ENCODE measurements around the gene COL4A4. TPM values are rescaled to one million over a fixed set of nuclear protein-coding genes. Genes with fewer than 3 reads are reported as not detected.
"Not testable (repeated sequence)": the region's sequence is repeated elsewhere in the genome, so short reads cannot be mapped to it uniquely, and the experiment has no call there.

The COL4A4 gene
- total and polyA plus RNA-seq, 5 donors from 2014 or later: 0.02 to 0.13 (median 0.06) TPM; not detected in 2

DNA sequence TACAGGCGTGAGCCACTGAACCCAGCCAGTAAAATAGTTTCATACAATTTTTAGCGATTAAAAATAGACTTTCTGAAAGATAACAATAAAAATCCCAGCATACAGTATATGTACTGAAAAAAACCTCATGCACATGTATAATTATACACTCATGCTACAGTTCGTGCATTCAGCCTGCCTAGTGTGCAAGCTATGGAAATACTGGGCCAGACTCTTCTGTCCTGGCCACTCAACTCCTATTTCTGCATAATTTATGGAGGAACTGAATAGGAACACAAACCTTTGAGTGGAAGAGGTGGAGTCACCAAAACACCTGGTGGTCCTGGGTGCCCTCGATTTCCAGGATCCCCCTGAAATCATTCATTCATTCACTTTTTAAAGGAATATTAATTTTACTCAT lies 64.7 kb downstream of the COL4A4 start:
- H3K9me3 ChIP-seq (ENCODE audit: control insufficient read depth in 2 of 2, low read length in 2 of 2): no peaks in the 10 kb centered on the region
- Mint-ChIP-seq H3K27me3 (peaks cover 4% of the 10 kb centered on the region), H3K4me3 (no peak overlapping the region), H3K27ac (no peak overlapping the region), H3K36me3 (no peaks in the 10 kb centered on the region), H3K9me3 (peaks cover 0 to 2% (median 0%) of the 10 kb centered on the region in 7 donors), H3K4me1 (no peaks in the 10 kb centered on the region)
- no peak overlapping the region for H3K27ac ChIP-seq (ENCODE audit: insufficient read depth, low read length, poor library complexity, severe bottlenecking)
- H3K4me1 ChIP-seq (ENCODE audit: control insufficient read depth, insufficient read depth, low read length, poor library complexity, severe bottlenecking): no peaks in the 10 kb centered on the region
- no peaks in the 10 kb centered on the region for H3K27me3 ChIP-seq (ENCODE audit: control insufficient read depth, insufficient read depth, low read length)
- ATAC-seq (ENCODE audit: low read depth in 2 of 2): no peak
- no peak for DNase-seq
- no peak overlapping the region for H3K4me3 ChIP-seq (ENCODE audit: low read depth, low read length)
- no peaks in the 10 kb centered on the region for H3K36me3 ChIP-seq (ENCODE audit: control insufficient read depth, insufficient read depth, low read length)

DNA sequence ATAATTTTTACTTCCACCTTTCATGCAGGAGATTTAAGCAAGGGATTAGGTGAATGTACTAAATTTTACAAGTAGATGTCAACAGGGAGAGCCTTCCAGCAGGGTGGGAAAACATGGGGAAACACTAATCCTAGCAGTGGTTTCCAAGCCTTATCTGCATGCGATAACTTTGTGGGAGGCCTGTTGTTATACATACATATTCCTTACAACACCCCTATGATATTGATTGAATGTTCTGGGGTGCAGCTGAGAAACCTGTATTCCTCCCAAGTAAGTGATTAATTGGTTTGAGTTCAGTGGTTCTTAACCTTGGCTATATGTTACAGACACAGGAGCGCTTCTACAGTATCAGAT lies 65.9 kb downstream of the COL4A4 start:
- Histone ChIP-seq H3K27me3 (ENCODE audit: control insufficient read depth, insufficient read depth, low read length) (no peaks in the 10 kb centered on the region), H3K4me3 (ENCODE audit: low read depth, low read length) (no peak overlapping the region), H3K9me3 (ENCODE audit: control insufficient read depth in 2 of 2, low read length in 2 of 2) (no peaks in the 10 kb centered on the region), H3K27ac (ENCODE audit: insufficient read depth, low read length, poor library complexity, severe bottlenecking) (no peak overlapping the region), H3K36me3 (ENCODE audit: control insufficient read depth, insufficient read depth, low read length) (no peaks in the 10 kb centered on the region), H3K4me1 (ENCODE audit: control insufficient read depth, insufficient read depth, low read length, poor library complexity, severe bottlenecking) (no peaks in the 10 kb centered on the region)
- ATAC-seq (ENCODE audit: low read depth in 2 of 2): no peak
- no peak overlapping the region for H3K4me3 Mint-ChIP-seq
- H3K27me3 Mint-ChIP-seq: peaks cover 9% of the 10 kb centered on the region
- no peaks in the 10 kb centered on the region for H3K36me3 Mint-ChIP-seq
- H3K9me3 Mint-ChIP-seq: peaks cover 0 to 2% (median 0%) of the 10 kb centered on the region in 7 donors
- no peak for DNase-seq
- H3K27ac Mint-ChIP-seq: no peak overlapping the region
- H3K4me1 Mint-ChIP-seq: no peaks in the 10 kb centered on the region

DNA sequence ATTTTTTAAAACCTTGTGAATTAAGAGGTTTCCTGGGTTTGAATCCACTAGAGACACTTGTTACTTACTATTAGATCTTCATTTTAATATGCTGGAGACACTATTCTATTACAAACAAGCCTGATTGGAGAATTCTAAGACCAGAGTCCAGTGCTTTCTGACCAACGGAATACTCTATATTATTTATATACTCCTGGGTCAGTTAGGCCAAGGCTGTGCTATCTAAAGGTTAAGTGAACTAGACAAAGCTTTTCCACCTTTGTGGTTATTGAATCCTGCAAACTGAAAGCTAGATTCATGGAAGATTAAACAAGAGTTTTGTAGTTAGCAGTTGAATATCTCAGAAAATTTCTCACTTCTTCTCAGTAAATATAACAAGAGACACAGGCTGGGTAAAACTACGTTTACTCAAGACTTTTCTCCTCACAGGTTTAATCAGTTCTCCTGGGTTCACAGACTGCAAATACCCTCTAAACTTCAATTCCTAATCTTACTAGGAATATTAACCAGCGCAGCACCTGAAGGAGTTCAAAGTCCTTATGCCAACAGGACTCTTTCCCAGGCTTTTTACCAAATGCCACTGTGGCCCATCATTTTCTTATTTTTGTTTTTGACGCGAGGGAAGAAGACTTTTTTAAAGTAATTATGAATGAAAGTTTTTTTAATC lies 66.4 kb downstream of the COL4A4 start:
- H3K9me3 ChIP-seq (ENCODE audit: control insufficient read depth in 2 of 2, low read length in 2 of 2): no peaks in the 10 kb centered on the region
- no peak for ATAC-seq (ENCODE audit: low read depth in 2 of 2)
- H3K4me1 Mint-ChIP-seq: no peaks in the 10 kb centered on the region
- H3K36me3 ChIP-seq (ENCODE audit: control insufficient read depth, insufficient read depth, low read length): no peaks in the 10 kb centered on the region
- DNase-seq: no peak
- H3K27ac ChIP-seq (ENCODE audit: insufficient read depth, low read length, poor library complexity, severe bottlenecking): no peak overlapping the region
- peaks cover 10% of the 10 kb centered on the region for H3K27me3 Mint-ChIP-seq
- H3K4me1 ChIP-seq (ENCODE audit: control insufficient read depth, insufficient read depth, low read length, poor library complexity, severe bottlenecking): no peaks in the 10 kb centered on the region
- H3K4me3 Mint-ChIP-seq: no peak overlapping the region
- H3K4me3 ChIP-seq (ENCODE audit: low read depth, low read length): no peak overlapping the region
- H3K27ac Mint-ChIP-seq: no peak overlapping the region
- no peaks in the 10 kb centered on the region for H3K27me3 ChIP-seq (ENCODE audit: control insufficient read depth, insufficient read depth, low read length)
- peaks cover 0 to 2% (median 0%) of the 10 kb centered on the region in 7 donors for H3K9me3 Mint-ChIP-seq
- H3K36me3 Mint-ChIP-seq: no peaks in the 10 kb centered on the region

DNA sequence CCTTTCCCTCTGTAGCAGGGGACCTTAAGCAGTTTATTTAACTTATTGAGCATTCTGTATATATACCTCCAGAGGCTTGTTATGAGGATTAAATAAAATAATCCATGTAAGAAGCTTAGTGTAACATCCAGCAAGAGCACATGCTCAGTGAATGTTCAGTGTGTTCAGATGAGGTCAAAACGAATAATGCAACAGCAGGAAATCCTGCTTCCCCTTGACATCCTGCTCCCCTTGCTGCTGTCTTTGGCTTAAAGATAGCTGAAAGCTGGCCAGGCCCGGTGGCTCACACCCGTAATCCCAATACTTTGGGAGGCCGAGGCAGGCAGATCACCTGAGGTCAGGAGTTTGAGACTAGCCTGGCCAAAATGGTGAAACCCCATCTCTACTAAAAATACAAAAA lies 68.7 kb downstream of the COL4A4 start:
- Histone ChIP-seq H3K9me3 (ENCODE audit: control insufficient read depth in 2 of 2, low read length in 2 of 2) (no peaks in the 10 kb centered on the region), H3K27ac (ENCODE audit: insufficient read depth, low read length, poor library complexity, severe bottlenecking) (no peak overlapping the region), H3K4me1 (ENCODE audit: control insufficient read depth, insufficient read depth, low read length, poor library complexity, severe bottlenecking) (no peaks in the 10 kb centered on the region), H3K27me3 (ENCODE audit: control insufficient read depth, insufficient read depth, low read length) (no peaks in the 10 kb centered on the region), H3K36me3 (ENCODE audit: control insufficient read depth, insufficient read depth, low read length) (no peaks in the 10 kb centered on the region), H3K4me3 (ENCODE audit: low read depth, low read length) (no peak overlapping the region)
- no peaks in the 10 kb centered on the region for H3K36me3 Mint-ChIP-seq
- H3K4me1 Mint-ChIP-seq: no peaks in the 10 kb centered on the region
- no peak for ATAC-seq (ENCODE audit: low read depth in 2 of 2)
- H3K27ac Mint-ChIP-seq: no peak overlapping the region
- H3K9me3 Mint-ChIP-seq: peaks cover 0 to 2% (median 0%) of the 10 kb centered on the region in 7 donors
- peaks cover 16% of the 10 kb centered on the region for H3K27me3 Mint-ChIP-seq
- no peak overlapping the region for H3K4me3 Mint-ChIP-seq
- DNase-seq: no peak

GRCh38 chr2:227082286-227082685 lies 81.7 kb downstream of the COL4A4 start:
- H3K9me3 ChIP-seq (ENCODE audit: control insufficient read depth in 2 of 2, low read length in 2 of 2): no peaks in the 10 kb centered on the region
- no peaks in the 10 kb centered on the region for H3K4me1 ChIP-seq (ENCODE audit: control insufficient read depth, insufficient read depth, low read length, poor library complexity, severe bottlenecking)
- H3K4me3 ChIP-seq (ENCODE audit: low read depth, low read length): no peak overlapping the region
- Mint-ChIP-seq H3K27me3 (peaks cover 5% of the 10 kb centered on the region), H3K4me1 (no peaks in the 10 kb centered on the region), H3K9me3 (peaks cover 0 to 3% (median 0%) of the 10 kb centered on the region in 7 donors), H3K4me3 (no peak overlapping the region), H3K27ac (no peak overlapping the region), H3K36me3 (no peaks in the 10 kb centered on the region)
- H3K36me3 ChIP-seq (ENCODE audit: control insufficient read depth, insufficient read depth, low read length): no peaks in the 10 kb centered on the region
- DNase-seq (no peak), ATAC-seq (ENCODE audit: low read depth in 2 of 2) (no peak)
- H3K27ac ChIP-seq (ENCODE audit: insufficient read depth, low read length, poor library complexity, severe bottlenecking): no peak overlapping the region
- H3K27me3 ChIP-seq (ENCODE audit: control insufficient read depth, insufficient read depth, low read length): no peaks in the 10 kb centered on the region

DNA sequence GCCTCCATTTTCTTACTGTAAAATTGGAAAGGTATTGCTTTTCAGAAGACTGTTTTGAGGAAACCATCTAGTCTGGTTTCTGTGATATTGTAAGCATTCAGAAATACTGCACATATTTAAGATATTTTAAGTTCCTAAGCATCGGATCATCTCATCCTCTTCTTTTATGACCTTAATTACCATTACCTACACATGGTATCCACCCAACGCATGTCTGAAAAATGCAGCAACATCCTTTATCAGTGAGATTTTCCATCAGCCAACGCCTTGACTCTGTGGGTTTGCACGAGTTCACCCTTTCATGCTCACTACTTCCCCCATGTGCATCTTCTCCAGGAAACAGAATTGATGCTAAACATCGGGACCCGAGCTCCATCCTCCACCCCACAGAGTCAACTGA lies 84.3 kb downstream of the COL4A4 start:
- Mint-ChIP-seq H3K4me3 (no peak overlapping the region), H3K9me3 (peaks cover 0 to 5% (median 0%) of the 10 kb centered on the region in 7 donors), H3K27ac (no peak overlapping the region), H3K27me3 (peaks cover 5% of the 10 kb centered on the region), H3K4me1 (no peaks in the 10 kb centered on the region), H3K36me3 (no peaks in the 10 kb centered on the region)
- DNase-seq: no peak
- H3K27me3 ChIP-seq (ENCODE audit: control insufficient read depth, insufficient read depth, low read length): no peaks in the 10 kb centered on the region
- H3K27ac ChIP-seq (ENCODE audit: insufficient read depth, low read length, poor library complexity, severe bottlenecking): no peak overlapping the region
- H3K36me3 ChIP-seq (ENCODE audit: control insufficient read depth, insufficient read depth, low read length): no peaks in the 10 kb centered on the region
- no peaks in the 10 kb centered on the region for H3K9me3 ChIP-seq (ENCODE audit: control insufficient read depth in 2 of 2, low read length in 2 of 2)
- no peak for ATAC-seq (ENCODE audit: low read depth in 2 of 2)
- no peaks in the 10 kb centered on the region for H3K4me1 ChIP-seq (ENCODE audit: control insufficient read depth, insufficient read depth, low read length, poor library complexity, severe bottlenecking)
- no peak overlapping the region for H3K4me3 ChIP-seq (ENCODE audit: low read depth, low read length)

- H3K27ac ChIP-seq (ENCODE audit: insufficient read depth, low read length, poor library complexity, severe bottlenecking); H3K4me3 Mint-ChIP-seq; H3K36me3 Mint-ChIP-seq; DNase-seq; H3K9me3 ChIP-seq (ENCODE audit: control insufficient read depth in 2 of 2, low read length in 2 of 2); H3K27ac Mint-ChIP-seq; H3K27me3 Mint-ChIP-seq; ATAC-seq (ENCODE audit: low read depth in 2 of 2); H3K27me3 ChIP-seq (ENCODE audit: control insufficient read depth, insufficient read depth, low read length); H3K4me3 ChIP-seq (ENCODE audit: low read depth, low read length); H3K36me3 ChIP-seq (ENCODE audit: control insufficient read depth, insufficient read depth, low read length); H3K4me1 Mint-ChIP-seq; H3K9me3 Mint-ChIP-seq; H3K4me1 ChIP-seq (ENCODE audit: control insufficient read depth, insufficient read depth, low read length, poor library complexity, severe bottlenecking): not testable (repeated sequence)
Observed at GRCh38 chr2:227065065-227065464, 98.9 kb downstream of the COL4A4 start.

- H3K27ac Mint-ChIP-seq: no peak overlapping the region
- H3K4me1 Mint-ChIP-seq: no peaks in the 10 kb centered on the region
Observed at GRCh38 chr2:227058888-227059399, 105.1 kb downstream of the COL4A4 start.

More at GRCh38 chr2:227058888-227059399, 105.1 kb downstream of the COL4A4 start:
- Histone ChIP-seq H3K27me3 (ENCODE audit: control insufficient read depth, insufficient read depth, low read length) (no peaks in the 10 kb centered on the region), H3K9me3 (ENCODE audit: control insufficient read depth in 2 of 2, low read length in 2 of 2) (no peaks in the 10 kb centered on the region), H3K36me3 (ENCODE audit: control insufficient read depth, insufficient read depth, low read length) (no peaks in the 10 kb centered on the region), H3K4me1 (ENCODE audit: control insufficient read depth, insufficient read depth, low read length, poor library complexity, severe bottlenecking) (no peaks in the 10 kb centered on the region), H3K4me3 (ENCODE audit: low read depth, low read length) (no peak overlapping the region), H3K27ac (ENCODE audit: insufficient read depth, low read length, poor library complexity, severe bottlenecking) (no peak overlapping the region)
- peaks cover 0 to 5% (median 0%) of the 10 kb centered on the region in 7 donors for H3K9me3 Mint-ChIP-seq
- H3K36me3 Mint-ChIP-seq: no peaks in the 10 kb centered on the region
- DNase-seq (no peak), ATAC-seq (ENCODE audit: low read depth in 2 of 2) (no peak)
- no peak overlapping the region for H3K4me3 Mint-ChIP-seq
- peaks cover 11% of the 10 kb centered on the region for H3K27me3 Mint-ChIP-seq
